ENCODE measurements around the gene LAMC3.

GRCh38 chr9:131097948-131098278 lies 88.9 kb downstream of the LAMC3 start:
- TF ChIP-seq, protein P1, sequence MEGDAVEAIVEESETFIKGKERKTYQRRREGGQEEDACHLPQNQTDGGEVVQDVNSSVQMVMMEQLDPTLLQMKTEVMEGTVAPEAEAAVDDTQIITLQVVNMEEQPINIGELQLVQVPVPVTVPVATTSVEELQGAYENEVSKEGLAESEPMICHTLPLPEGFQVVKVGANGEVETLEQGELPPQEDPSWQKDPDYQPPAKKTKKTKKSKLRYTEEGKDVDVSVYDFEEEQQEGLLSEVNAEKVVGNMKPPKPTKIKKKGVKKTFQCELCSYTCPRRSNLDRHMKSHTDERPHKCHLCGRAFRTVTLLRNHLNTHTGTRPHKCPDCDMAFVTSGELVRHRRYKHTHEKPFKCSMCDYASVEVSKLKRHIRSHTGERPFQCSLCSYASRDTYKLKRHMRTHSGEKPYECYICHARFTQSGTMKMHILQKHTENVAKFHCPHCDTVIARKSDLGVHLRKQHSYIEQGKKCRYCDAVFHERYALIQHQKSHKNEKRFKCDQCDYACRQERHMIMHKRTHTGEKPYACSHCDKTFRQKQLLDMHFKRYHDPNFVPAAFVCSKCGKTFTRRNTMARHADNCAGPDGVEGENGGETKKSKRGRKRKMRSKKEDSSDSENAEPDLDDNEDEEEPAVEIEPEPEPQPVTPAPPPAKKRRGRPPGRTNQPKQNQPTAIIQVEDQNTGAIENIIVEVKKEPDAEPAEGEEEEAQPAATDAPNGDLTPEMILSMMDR (IDR thresholded peaks at IDR 0.05; ENCODE audit: insufficient read depth, low read depth, low read length) = no peak
- TF ChIP-seq EZH2 (IDR thresholded peaks at IDR 0.05; ENCODE audit: insufficient read depth, low read length) = no peak

Measured in astrocyte (in vitro differentiated cells and primary cell).